HG02870 (cell line): Measurements from ENCODE around the gene PCNT.
"Not testable (repeated sequence)": the region's sequence is repeated elsewhere in the genome, so short reads cannot be mapped to it uniquely, and the experiment has no call there.

Experiments used
- ATAC-seq: cut with Tn5 transposase; IDR thresholded peaks from one replicate; pipeline ENCODE4 v1.9.1; 2021; ENCODE audit warnings: mild to moderate bottlenecking, moderate library complexity; ENCODE audit not compliant: unreplicated experiment

The PCNT gene

GRCh38 chr21:46443910-46444309, 120.0 kb downstream of the PCNT start:
- ATAC-seq = no peak

- ATAC-seq = no peak
Observed at GRCh38 chr21:46448108-46448507, 124.2 kb downstream of the PCNT start.

GRCh38 chr21:46448855-46449254, 124.9 kb downstream of the PCNT start:
- not testable (repeated sequence) for ATAC-seq

GRCh38 chr21:46452710-46453109, 128.8 kb downstream of the PCNT start:
- no peak for ATAC-seq

GRCh38 chr21:46454142-46454541, 130.2 kb downstream of the PCNT start:
- ATAC-seq = no peak

- ATAC-seq = no peak
Observed at GRCh38 chr21:46454634-46455390, 130.9 kb downstream of the PCNT start.

GRCh38 chr21:46455575-46456385, 131.8 kb downstream of the PCNT start:
- no peak for ATAC-seq

GRCh38 chr21:46456750-46457149, 132.8 kb downstream of the PCNT start:
- ATAC-seq = no peak

DNA sequence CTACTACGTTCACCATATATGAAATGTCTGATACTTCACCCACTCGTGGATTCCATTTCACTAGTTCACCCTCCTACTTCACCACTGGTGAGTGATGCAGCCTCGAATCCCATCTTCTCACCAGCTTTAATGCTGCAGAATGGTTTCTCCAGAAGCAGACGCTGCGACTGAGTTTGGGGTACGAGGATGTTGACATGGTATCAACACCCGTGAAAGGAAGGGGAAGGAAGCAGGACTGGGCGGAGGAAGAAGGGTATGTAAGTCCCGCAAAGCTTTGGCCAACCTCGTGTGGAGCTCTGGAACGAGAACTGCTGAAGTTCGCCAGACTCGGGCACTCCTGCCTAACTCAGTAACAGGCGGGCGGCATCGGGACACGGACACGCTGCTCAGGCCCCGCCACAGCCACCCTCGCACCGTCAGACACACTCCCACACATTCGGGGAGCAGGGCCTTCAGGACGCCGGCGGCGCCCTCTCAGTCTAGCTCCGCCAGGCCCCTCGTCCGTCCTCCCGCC, 133.9 kb downstream of the PCNT start:
- peak; percentile 25 for ATAC-seq

DNA sequence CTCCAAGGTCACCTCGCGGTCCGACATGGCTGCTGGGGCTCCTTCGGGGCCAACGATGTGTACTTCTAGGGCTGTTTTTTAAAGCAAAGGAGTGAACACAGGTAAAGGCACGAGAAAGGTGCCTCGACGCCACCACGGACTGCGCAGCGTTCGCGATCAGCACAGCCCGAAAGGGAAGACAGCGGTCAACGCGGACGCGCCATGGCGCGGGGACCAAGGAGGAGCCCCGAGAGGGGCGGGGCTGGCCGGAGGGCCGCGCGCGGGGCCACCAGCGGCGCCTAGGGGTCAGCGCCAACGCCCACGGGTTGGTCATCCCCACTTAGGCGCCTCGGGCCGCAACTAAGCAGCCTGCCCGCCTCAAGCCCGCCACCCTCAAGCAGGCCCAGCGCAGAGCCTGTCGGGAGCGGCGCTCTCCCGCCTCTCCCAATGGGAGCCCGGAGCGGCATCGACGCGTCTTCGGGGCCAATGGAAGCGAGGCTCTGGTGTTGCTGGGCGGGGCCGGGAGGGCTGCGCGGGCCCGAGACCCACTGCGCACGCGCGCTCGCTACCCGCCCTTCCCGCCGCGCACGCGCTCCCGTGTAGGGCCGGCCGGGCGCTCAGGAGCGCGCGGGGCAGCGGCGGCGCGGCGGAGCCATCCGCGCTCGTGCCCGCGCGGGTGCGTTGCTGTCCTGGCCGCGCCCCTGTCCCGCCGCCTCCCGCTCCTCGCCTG, 134.5 kb downstream of the PCNT start, which contains the start of gene DIP2A:
DIP2A (plus strand) TSS at position 577 of the 709 bp plus-strand sequence. CDS start 241 bp downstream, outside the sequence.
- ATAC-seq = peak; percentile 92

DNA sequence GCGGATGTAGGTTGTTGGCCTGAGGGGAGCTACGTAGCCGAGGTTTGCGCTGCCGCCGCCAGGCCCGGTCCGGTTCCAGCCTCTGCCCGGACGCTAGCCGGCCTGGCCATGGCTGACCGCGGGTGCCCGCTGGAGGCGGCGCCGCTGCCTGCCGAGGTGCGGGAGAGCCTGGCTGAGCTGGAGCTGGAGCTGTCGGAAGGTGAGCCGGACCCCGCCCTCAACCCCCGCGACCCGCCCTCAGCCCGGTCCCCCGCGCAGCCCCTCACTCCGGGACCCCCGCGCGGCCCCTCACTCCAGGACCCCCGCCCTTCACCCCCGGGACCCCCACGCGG, 135.0 kb downstream of the PCNT start:
- ATAC-seq = no peak

GRCh38 chr21:46459356-46460112, 135.6 kb downstream of the PCNT start:
- ATAC-seq = no peak

- ATAC-seq = no peak
Observed at GRCh38 chr21:46461909-46462308, 138.0 kb downstream of the PCNT start.

DNA sequence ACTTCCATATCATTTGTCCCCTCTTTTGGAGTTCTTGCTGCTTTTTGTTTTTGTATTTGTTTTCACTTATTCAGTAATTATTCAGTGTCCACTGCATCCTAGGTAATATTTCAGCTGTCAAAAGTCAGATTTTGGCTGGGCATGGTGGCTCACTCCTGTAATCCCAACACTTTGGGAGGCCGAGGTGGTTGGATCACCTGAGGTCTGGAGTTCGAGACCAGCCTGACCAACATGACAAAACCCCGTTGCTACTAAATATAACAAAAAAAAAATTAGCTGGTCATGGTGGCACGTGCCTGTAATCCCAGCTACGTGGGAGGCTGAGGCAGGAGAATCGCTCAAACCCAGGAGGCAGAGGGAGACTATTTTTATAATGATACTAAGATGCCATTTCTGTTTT, 141.2 kb downstream of the PCNT start:
- ATAC-seq = not testable (repeated sequence)

DNA sequence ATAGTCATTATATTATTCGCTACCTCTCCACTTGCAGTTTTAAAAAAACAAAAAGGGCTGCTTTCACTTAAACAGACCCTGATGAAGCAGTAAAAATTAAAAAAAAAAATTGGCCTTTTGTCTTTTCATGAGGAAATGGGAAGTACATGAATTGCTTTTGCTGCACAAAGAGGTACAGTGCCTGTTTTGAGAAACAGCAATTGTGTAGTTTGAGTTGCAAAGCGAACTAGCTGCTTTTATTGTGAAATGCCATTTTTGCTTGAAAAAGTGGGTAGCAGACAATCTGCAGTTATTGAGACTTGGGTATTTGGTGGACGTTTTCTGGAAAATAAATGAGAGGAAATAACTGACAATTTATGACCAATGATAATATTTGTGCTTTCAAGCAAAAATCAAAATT, 141.7 kb downstream of the PCNT start:
- ATAC-seq = no peak

GRCh38 chr21:46468108-46468774, 144.3 kb downstream of the PCNT start:
- ATAC-seq = no peak

DNA sequence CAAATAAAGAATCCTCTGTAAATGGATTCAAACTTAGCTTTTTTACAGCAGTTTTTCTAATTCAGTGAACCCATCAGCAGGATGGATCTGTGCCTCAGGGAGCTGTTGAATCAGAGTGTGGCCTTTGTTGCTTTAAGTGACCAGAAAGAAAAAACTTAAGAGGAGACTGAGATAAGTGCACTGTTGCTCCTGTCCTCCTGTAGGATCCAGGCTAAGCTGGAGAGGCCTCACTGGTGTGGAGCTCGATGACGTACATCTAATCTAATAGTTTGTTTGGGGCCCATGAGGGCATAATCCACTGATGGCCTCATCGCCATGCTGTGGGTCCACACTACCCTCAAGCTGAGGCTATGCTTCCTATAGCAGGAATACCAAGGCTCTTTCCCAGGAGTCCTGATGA, 145.3 kb downstream of the PCNT start:
- no peak for ATAC-seq

DNA sequence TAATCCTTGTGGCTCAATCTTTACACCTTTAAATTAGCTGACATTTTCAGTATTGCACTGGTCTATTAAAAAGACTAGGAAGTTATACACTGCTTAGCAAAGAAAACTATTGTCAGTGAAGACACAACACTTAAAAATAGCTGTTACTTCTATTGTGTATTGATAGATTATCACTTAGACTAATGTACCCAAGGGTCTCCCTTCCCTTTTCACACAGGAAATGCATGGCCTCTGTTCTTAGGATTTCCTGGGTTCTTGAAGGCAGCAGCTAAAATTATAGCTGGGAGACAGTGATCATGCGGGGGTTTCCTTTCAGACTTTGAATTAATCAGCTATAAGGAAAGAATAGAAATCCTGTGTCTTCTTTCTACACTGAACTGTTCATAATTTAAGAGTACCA, 147.6 kb downstream of the PCNT start:
- ATAC-seq = no peak

GRCh38 chr21:46472246-46472645, 148.3 kb downstream of the PCNT start:
- no peak for ATAC-seq

GRCh38 chr21:46474382-46474781, 150.4 kb downstream of the PCNT start:
- ATAC-seq = no peak
